Fibroblast of villous mesenchyme (primary cell): ENCODE data around the gene MGA. TPM values are rescaled to one million over a fixed set of nuclear protein-coding genes. Genes with fewer than 3 reads are reported as not detected.
A peak's percentile ranks its signal among the peaks of the same experiment; 100 is the strongest.
"Not testable (repeated sequence)": the region's sequence is repeated elsewhere in the genome, so short reads cannot be mapped to it uniquely, and the experiment has no call there.

Source experiments
- DNase-seq: peaks from one replicate; pipeline ENCODE4 v3.0.0-alpha.2; 2010; ENCODE audit warnings: low read depth
- H3K4me3 ChIP-seq: 2 replicates; pipeline ENCODE4 v1.5.1; 2011; ENCODE audit warnings: low read depth, mild to moderate bottlenecking, low read length
- CTCF ChIP-seq: IDR thresholded peaks from 2 replicates; pipeline ENCODE4 v1.5.1; 2012; ENCODE audit warnings: low read depth, mild to moderate bottlenecking, low read length; ENCODE audit not compliant: insufficient read depth
- total RNA-seq: library from RNA; depleted of rRNA; stranded (reverse); fragments of >200 nt; gene quantifications from 2 replicates; pipeline ENCODE4 v1.2.3, GENCODE V29; 2012

MGA gene
- total RNA-seq, 1 donor: 41.5 TPM

- DNase-seq: peak; percentile 77
- H3K4me3 ChIP-seq: no peak overlapping the region
- no peak for TF ChIP-seq CTCF
These were observed 66.9 kb downstream of the MGA start for GRCh38 chr15:41727143-41727542.

- H3K4me3 ChIP-seq: not testable (repeated sequence)
- DNase-seq: peak; percentile 33
These were observed 67.9 kb downstream of the MGA start for GRCh38 chr15:41728061-41728460.

GRCh38 chr15:41730543-41730942, 70.3 kb downstream of the MGA start:
- H3K4me3 ChIP-seq: no peak overlapping the region
- peak; percentile 72 for DNase-seq
- no peak for TF ChIP-seq CTCF

GRCh38 chr15:41732483-41732882, 72.3 kb downstream of the MGA start:
- no peak for DNase-seq
- TF ChIP-seq CTCF: no peak
- no peak overlapping the region for H3K4me3 ChIP-seq

GRCh38 chr15:41734079-41734478, 73.9 kb downstream of the MGA start:
- H3K4me3 ChIP-seq: no peak overlapping the region
- no peak for TF ChIP-seq CTCF
- DNase-seq: peak; percentile 19

- no peak for DNase-seq
- no peak for TF ChIP-seq CTCF
- H3K4me3 ChIP-seq: no peak overlapping the region
These were observed 74.8 kb downstream of the MGA start for GRCh38 chr15:41735046-41735445.

GRCh38 chr15:41735492-41735891, 75.3 kb downstream of the MGA start:
- H3K4me3 ChIP-seq, DNase-seq: not testable (repeated sequence)

GRCh38 chr15:41746802-41747201, 86.6 kb downstream of the MGA start:
- peak; percentile 41 for DNase-seq
- TF ChIP-seq CTCF: no peak
- H3K4me3 ChIP-seq: no peak overlapping the region
